Measurements from ENCODE around the gene RUVBL2. TPM values are rescaled to one million over a fixed set of nuclear protein-coding genes. Genes with fewer than 3 reads are reported as not detected.

The RUVBL2 gene
- total RNA-seq, 1 experiment from 2014 or later, result 566 TPM

- peak; percentile 80 for DNase-seq (ENCODE audit: low spot score)
These were observed 30.1 kb upstream of the RUVBL2 start for GRCh38 chr19:48963371-48964204.

- DNase-seq (ENCODE audit: low spot score), result peak; percentile 76
These were observed 29.3 kb upstream of the RUVBL2 start for GRCh38 chr19:48964205-48965039.

GRCh38 chr19:48965040-48965805 is 28.5 kb upstream of the RUVBL2 start, which contains the start of gene FTL:
Gene FTL, plus strand, starts transcription at chr19:48965309. Its CDS starts 199 bp downstream, at chr19:48965508.
- DNase-seq (ENCODE audit: low spot score), result peak; percentile 99

GRCh38 chr19:48965806-48966540 is 27.7 kb upstream of the RUVBL2 start:
- peak; percentile 98 for DNase-seq (ENCODE audit: low spot score)

GRCh38 chr19:48966541-48967345 is 26.9 kb upstream of the RUVBL2 start:
- peak; percentile 32 for DNase-seq (ENCODE audit: low spot score)

- no peak for DNase-seq (ENCODE audit: low spot score)
These were observed 26.1 kb upstream of the RUVBL2 start for GRCh38 chr19:48967346-48968178.

- peak; percentile 31 for DNase-seq (ENCODE audit: low spot score)
These were observed 25.5 kb upstream of the RUVBL2 start for GRCh38 chr19:48968179-48968661.

- no peak for DNase-seq (ENCODE audit: low spot score)
These were observed 24.9 kb upstream of the RUVBL2 start for GRCh38 chr19:48968813-48969218.

- no peak for DNase-seq (ENCODE audit: low spot score)
These were observed 24.2 kb upstream of the RUVBL2 start for GRCh38 chr19:48969276-48970138.

GRCh38 chr19:48970139-48970766 is 23.4 kb upstream of the RUVBL2 start:
- DNase-seq (ENCODE audit: low spot score), result no peak

- DNase-seq (ENCODE audit: low spot score), result peak; percentile 97
These were observed 22.7 kb upstream of the RUVBL2 start for GRCh38 chr19:48970923-48971395.

GRCh38 chr19:48975947-48976847 is 17.5 kb upstream of the RUVBL2 start:
- DNase-seq (ENCODE audit: low spot score), result peak; percentile 68

GRCh38 chr19:48977061-48977460 is 16.6 kb upstream of the RUVBL2 start:
- no peak for DNase-seq (ENCODE audit: low spot score)

GRCh38 chr19:48982280-48982679 is 11.4 kb upstream of the RUVBL2 start:
- DNase-seq (ENCODE audit: low spot score), result no peak

- no peak for DNase-seq (ENCODE audit: low spot score)
These were observed 8.0 kb upstream of the RUVBL2 start for GRCh38 chr19:48985711-48986110.

- DNase-seq (ENCODE audit: low spot score), result no peak
These were observed 7.5 kb upstream of the RUVBL2 start for GRCh38 chr19:48986211-48986610.
